Kidney glomerular epithelial cell (primary cell): ENCODE measurements around the gene ZNF208.
"Not testable (repeated sequence)": the region's sequence is repeated elsewhere in the genome, so short reads cannot be mapped to it uniquely, and the experiment has no call there.

Experiments used
- DNase-seq: peaks from one replicate; lab custom pipeline; 2025; lab: John Stamatoyannopoulos, UW

ZNF208 gene

GRCh38 chr19:22010437-22011143 is at the start of gene ZNF208:
ZNF208 (minus strand) TSS chr19:22010943; CDS start chr19:22010794, 149 bp downstream.
- not testable (repeated sequence) for DNase-seq

GRCh38 chr19:22052644-22053013 is 41.9 kb upstream of the ZNF208 start:
- no peak for DNase-seq

- not testable (repeated sequence) for DNase-seq
These were observed 30.4 kb upstream of the ZNF208 start for GRCh38 chr19:22041151-22041550.

- DNase-seq: no peak
These were observed 19.9 kb upstream of the ZNF208 start for GRCh38 chr19:22030680-22031079.

GRCh38 chr19:22026687-22027086 is 15.9 kb upstream of the ZNF208 start:
- no peak for DNase-seq

- not testable (repeated sequence) for DNase-seq
These were observed 14.8 kb upstream of the ZNF208 start for GRCh38 chr19:22025539-22025938.

GRCh38 chr19:21970466-21970865 is 40.3 kb downstream of the ZNF208 start:
- DNase-seq: no peak

GRCh38 chr19:21947775-21948174 is 63.0 kb downstream of the ZNF208 start:
- DNase-seq: no peak

GRCh38 chr19:21940684-21941083 is 70.1 kb downstream of the ZNF208 start:
- no peak for DNase-seq

GRCh38 chr19:21934593-21934992 is 76.2 kb downstream of the ZNF208 start:
- DNase-seq: no peak

GRCh38 chr19:21934131-21934530 is 76.6 kb downstream of the ZNF208 start:
- DNase-seq: no peak

- no peak for DNase-seq
These were observed 88.5 kb downstream of the ZNF208 start for GRCh38 chr19:21922276-21922675.

- no peak for DNase-seq
These were observed 89.0 kb downstream of the ZNF208 start for GRCh38 chr19:21921691-21922180.

GRCh38 chr19:21915411-21915810 is 95.3 kb downstream of the ZNF208 start:
- no peak for DNase-seq

- no peak for DNase-seq
These were observed 98.1 kb downstream of the ZNF208 start for GRCh38 chr19:21912654-21913053.

GRCh38 chr19:21910318-21910717 is 100.4 kb downstream of the ZNF208 start:
- DNase-seq: no peak

GRCh38 chr19:21908066-21908465 is 102.7 kb downstream of the ZNF208 start:
- DNase-seq: no peak

- no peak for DNase-seq
These were observed 103.2 kb downstream of the ZNF208 start for GRCh38 chr19:21907516-21907915.

GRCh38 chr19:21902571-21902970 is 108.2 kb downstream of the ZNF208 start:
- no peak for DNase-seq

GRCh38 chr19:21901861-21902260 is 108.9 kb downstream of the ZNF208 start:
- no peak for DNase-seq

GRCh38 chr19:21900401-21900800 is 110.3 kb downstream of the ZNF208 start:
- no peak for DNase-seq

GRCh38 chr19:21891086-21891485 is 119.7 kb downstream of the ZNF208 start:
- no peak for DNase-seq

GRCh38 chr19:21890017-21890416 is 120.7 kb downstream of the ZNF208 start:
- DNase-seq: not testable (repeated sequence)

GRCh38 chr19:21885516-21885915 is 125.2 kb downstream of the ZNF208 start:
- not testable (repeated sequence) for DNase-seq
